Liver (tissue), 3 donors: ENCODE results near the gene TMEM234.

Experiments used
- CTCF ChIP-seq: fragments of 150-350 bp; IDR thresholded peaks from 2 replicates; pipeline ENCODE4 v1.5.1; 2017; ENCODE audit warnings: improper control_type of control experiment, low read depth, low read length; ENCODE audit not compliant: missing input control
- EGR1 ChIP-seq, 2 donors: IDR thresholded peaks; 2 replicates each; pipeline ENCODE4 v1.6.1; 2016 to 2018; ENCODE audit warnings: antibody characterized with exemption in 2 of 2, low read depth in 2 of 2
- HNF4G ChIP-seq: IDR thresholded peaks from 2 replicates; pipeline ENCODE4 v1.6.1; 2016; ENCODE audit warnings: antibody characterized with exemption
- JUND ChIP-seq, 2 donors: IDR thresholded peaks; 2 replicates each; pipeline ENCODE4 v1.6.1; 2016; ENCODE audit warnings: antibody characterized with exemption in 2 of 2
- RAD21 ChIP-seq, 2 donors: IDR thresholded peaks; 2 replicates each; pipeline ENCODE4 v1.6.1; 2016; ENCODE audit warnings: antibody characterized with exemption in 2 of 2, mild to moderate bottlenecking in 2 of 2
- RXRA ChIP-seq, 2 donors: IDR thresholded peaks; 2 replicates each; pipeline ENCODE4 v1.6.1; 2017 to 2018; ENCODE audit warnings: antibody characterized with exemption in 2 of 2, mild to moderate bottlenecking in 1 of 2
- SP1 ChIP-seq: IDR thresholded peaks from 2 replicates; pipeline ENCODE4 v1.6.1; 2018; ENCODE audit warnings: antibody characterized with exemption, mild to moderate bottlenecking
- TAF1 ChIP-seq: conservative IDR thresholded peaks from 2 replicates; pipeline ENCODE4 v1.6.1; 2016; ENCODE audit warnings: antibody characterized with exemption, mild to moderate bottlenecking
- YY1 ChIP-seq: IDR thresholded peaks from 2 replicates; pipeline ENCODE4 v1.6.1; 2016; ENCODE audit warnings: antibody characterized with exemption, mild to moderate bottlenecking
- ZBTB33 ChIP-seq: IDR thresholded peaks from 2 replicates; pipeline ENCODE4 v1.6.1; 2016; ENCODE audit warnings: antibody characterized with exemption
- TF ChIP-seq, protein P1 (sequence below): IDR thresholded peaks from 2 replicates; pipeline ENCODE4 v1.6.1; 2016; ENCODE audit warnings: antibody characterized with exemption
- TF ChIP-seq, protein P2 (sequence below): IDR thresholded peaks from 2 replicates; pipeline ENCODE4 v1.6.1; 2016; ENCODE audit warnings: antibody characterized with exemption, mild to moderate bottlenecking
- donor health status: healthy.
- donor health status: healthy.

DNA sequence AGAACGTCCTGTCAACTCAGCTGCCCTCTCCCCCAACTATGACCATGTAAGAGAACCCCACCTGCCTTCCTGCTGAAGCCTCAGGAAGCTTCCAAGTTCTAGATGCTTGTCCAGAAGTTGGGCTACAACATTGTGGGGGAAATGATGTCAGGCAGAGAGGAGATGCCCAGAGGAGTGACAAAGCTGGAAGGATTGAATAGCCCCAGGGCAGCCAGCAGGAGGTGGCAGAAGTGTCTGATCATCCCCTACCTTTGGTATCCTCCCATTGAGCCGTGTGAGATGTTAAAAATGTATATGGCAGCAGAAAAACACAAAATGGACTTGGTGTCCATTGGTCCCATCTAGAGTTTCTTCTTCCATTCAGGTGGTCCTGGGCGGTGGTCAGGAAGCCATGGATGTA lies 6.6 kb upstream of the TMEM234 start:
- TF ChIP-seq CTCF (no peak), SP1 (no peak), HNF4G (no peak), EGR1 (IDR thresholded peaks at IDR 0.05; ENCODE audit: low read depth in 2 of 2) (no peak), YY1 (no peak), JUND (IDR thresholded peaks at IDR 0.05) (no peak), ZBTB33 (no peak), RAD21 (IDR thresholded peaks at IDR 0.05) (no peak), TAF1 (no peak), RXRA (IDR thresholded peaks at IDR 0.05) (no peak)
- TF ChIP-seq, protein P1, sequence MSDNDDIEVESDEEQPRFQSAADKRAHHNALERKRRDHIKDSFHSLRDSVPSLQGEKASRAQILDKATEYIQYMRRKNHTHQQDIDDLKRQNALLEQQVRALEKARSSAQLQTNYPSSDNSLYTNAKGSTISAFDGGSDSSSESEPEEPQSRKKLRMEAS: no peak
- TF ChIP-seq, protein P2, sequence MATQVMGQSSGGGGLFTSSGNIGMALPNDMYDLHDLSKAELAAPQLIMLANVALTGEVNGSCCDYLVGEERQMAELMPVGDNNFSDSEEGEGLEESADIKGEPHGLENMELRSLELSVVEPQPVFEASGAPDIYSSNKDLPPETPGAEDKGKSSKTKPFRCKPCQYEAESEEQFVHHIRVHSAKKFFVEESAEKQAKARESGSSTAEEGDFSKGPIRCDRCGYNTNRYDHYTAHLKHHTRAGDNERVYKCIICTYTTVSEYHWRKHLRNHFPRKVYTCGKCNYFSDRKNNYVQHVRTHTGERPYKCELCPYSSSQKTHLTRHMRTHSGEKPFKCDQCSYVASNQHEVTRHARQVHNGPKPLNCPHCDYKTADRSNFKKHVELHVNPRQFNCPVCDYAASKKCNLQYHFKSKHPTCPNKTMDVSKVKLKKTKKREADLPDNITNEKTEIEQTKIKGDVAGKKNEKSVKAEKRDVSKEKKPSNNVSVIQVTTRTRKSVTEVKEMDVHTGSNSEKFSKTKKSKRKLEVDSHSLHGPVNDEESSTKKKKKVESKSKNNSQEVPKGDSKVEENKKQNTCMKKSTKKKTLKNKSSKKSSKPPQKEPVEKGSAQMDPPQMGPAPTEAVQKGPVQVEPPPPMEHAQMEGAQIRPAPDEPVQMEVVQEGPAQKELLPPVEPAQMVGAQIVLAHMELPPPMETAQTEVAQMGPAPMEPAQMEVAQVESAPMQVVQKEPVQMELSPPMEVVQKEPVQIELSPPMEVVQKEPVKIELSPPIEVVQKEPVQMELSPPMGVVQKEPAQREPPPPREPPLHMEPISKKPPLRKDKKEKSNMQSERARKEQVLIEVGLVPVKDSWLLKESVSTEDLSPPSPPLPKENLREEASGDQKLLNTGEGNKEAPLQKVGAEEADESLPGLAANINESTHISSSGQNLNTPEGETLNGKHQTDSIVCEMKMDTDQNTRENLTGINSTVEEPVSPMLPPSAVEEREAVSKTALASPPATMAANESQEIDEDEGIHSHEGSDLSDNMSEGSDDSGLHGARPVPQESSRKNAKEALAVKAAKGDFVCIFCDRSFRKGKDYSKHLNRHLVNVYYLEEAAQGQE: no peak
